Endothelial cell of umbilical vein (primary cell): ENCODE results near the gene MPL. TPM values are rescaled to one million over a fixed set of nuclear protein-coding genes. Genes with fewer than 3 reads are reported as not detected.

ENCODE experiments used
- BruUV-seq: library from RNA; stranded (reverse); fragments of 400-500 nt; replicated peaks from 2 replicates; lab custom pipeline; 2021; lab: Mats Ljungman, UMichigan
- CTCF ChIA-PET: fragments of 300-600, 350-600 bp; sonication (Branson Sonifier 250); formaldehyde crosslinking; loops from one replicate; lab custom pipeline; 2021; ENCODE audit warnings: antibody characterized with exemption, inconsistent platforms; lab: Charles Lee
- POLR2A ChIA-PET: fragments of 300-600, 350-600 bp; sonication (Branson Sonifier 250); formaldehyde crosslinking; loops from one replicate; lab custom pipeline; 2021; ENCODE audit warnings: antibody characterized with exemption, inconsistent platforms; lab: Charles Lee
- DNase-seq: peaks from one replicate; pipeline ENCODE4 v3.0.0-alpha.2; 2011; ENCODE audit warnings: low read depth, low spot score
- FAIRE-seq: peaks from 2 replicates; lab custom pipeline; 2011; peaks lifted over from hg19 to GRCh38; lab: Jason Lieb, UNC
- H2AFZ ChIP-seq: 2 replicates; pipeline ENCODE4 v1.6.0; 2012; ENCODE audit warnings: low read depth, low read length, control low read depth, inconsistent platforms
- H3K27ac ChIP-seq: 2 replicates; pipeline ENCODE4 v1.5.1; 2011; ENCODE audit warnings: low read depth, mild to moderate bottlenecking, control low read depth, low read length, moderate library complexity; ENCODE audit not compliant: insufficient read depth
- H3K27me3 ChIP-seq, 2 experiments: 2 replicates each; pipeline versions ENCODE4 v1.6.0 to v1.6.1; 2011; ENCODE audit warnings: low read length in 2 of 2, mixed read lengths in 1 of 2; ENCODE audit not compliant: control insufficient read depth in 2 of 2, insufficient read depth in 2 of 2
- H3K36me3 ChIP-seq, 2 experiments: 2 replicates in 1 of 2; 3 replicates in 1 of 2; pipeline ENCODE4 v1.5.1; 2011; ENCODE audit warnings: low read length in 2 of 2, mild to moderate bottlenecking in 1 of 2, moderate library complexity in 1 of 2; ENCODE audit not compliant: control insufficient read depth in 2 of 2, insufficient read depth in 2 of 2; ENCODE audit errors: extremely low read depth in 1 of 2
- H3K4me1 ChIP-seq: 3 replicates; pipeline ENCODE4 v1.5.1; 2011; ENCODE audit warnings: mild to moderate bottlenecking, low read length; ENCODE audit not compliant: control insufficient read depth, insufficient read depth; ENCODE audit errors: extremely low read depth
- H3K4me2 ChIP-seq: 2 replicates; pipeline ENCODE4 v1.6.1; 2011; ENCODE audit warnings: low read length, control low read depth, mixed read lengths; ENCODE audit not compliant: insufficient read depth
- H3K4me3 ChIP-seq, 3 experiments: fragments of 200-600 bp in 1 of 3; sonication (generic), shearing (Covaris generic) in 1 of 3; replicated peaks in 1 of 3; 2 replicates each; pipeline ENCODE4 v1.5.1; 2011 to 2016; ENCODE audit warnings: control low read depth in 3 of 3, low read length in 3 of 3, mild to moderate bottlenecking in 2 of 3, inconsistent platforms in 1 of 3, low read depth in 1 of 3, moderate library complexity in 1 of 3; ENCODE audit not compliant: insufficient read depth in 1 of 3
- H3K79me2 ChIP-seq: 2 replicates; pipeline ENCODE4 v1.6.0; 2012; ENCODE audit warnings: low read length, inconsistent platforms; ENCODE audit not compliant: control insufficient read depth, insufficient read depth
- H3K9ac ChIP-seq: replicated peaks from 2 replicates; pipeline ENCODE3; 2011; ENCODE audit warnings: low read length, control low read depth; ENCODE audit not compliant: insufficient read depth; ENCODE audit errors: extremely low read depth
- H3K9me1 ChIP-seq: replicated peaks from 3 replicates; pipeline ENCODE4 v1.6.0; 2011; ENCODE audit warnings: mild to moderate bottlenecking, low read length; ENCODE audit not compliant: control insufficient read depth, insufficient read depth; ENCODE audit errors: extremely low read depth
- H3K9me3 ChIP-seq: replicated peaks from 2 replicates; pipeline ENCODE4 v1.5.1; 2012; ENCODE audit warnings: low read length, inconsistent platforms; ENCODE audit not compliant: control insufficient read depth, insufficient read depth
- H4K20me1 ChIP-seq: replicated peaks from 2 replicates; pipeline ENCODE3; 2011; ENCODE audit warnings: mild to moderate bottlenecking, low read length; ENCODE audit not compliant: control insufficient read depth, insufficient read depth; ENCODE audit errors: extremely low read depth
- CTCF ChIP-seq, 2 donors: IDR thresholded peaks; 1 replicate in 1 of 2; 2 replicates in 1 of 2; pipeline ENCODE4 v1.5.1; 2011; ENCODE audit warnings: low read length in 2 of 2, mild to moderate bottlenecking in 2 of 2, moderate library complexity in 2 of 2, control low read depth in 1 of 2, inconsistent platforms in 1 of 2, low read depth in 1 of 2; ENCODE audit not compliant: insufficient read depth in 1 of 2; ENCODE audit errors: extremely low read depth in 1 of 2
- EZH2 ChIP-seq: IDR thresholded peaks from 2 replicates; pipeline ENCODE4 v1.6.1; 2012; ENCODE audit warnings: borderline replicate concordance, low read depth, mild to moderate bottlenecking, moderate library complexity, low read length, inconsistent platforms; ENCODE audit not compliant: severe bottlenecking
- FOS ChIP-seq: IDR thresholded peaks from 2 replicates; pipeline ENCODE4 v1.6.1; 2011; ENCODE audit warnings: mild to moderate bottlenecking, low read length, moderate library complexity, borderline replicate concordance; ENCODE audit not compliant: insufficient read depth
- GATA2 ChIP-seq: IDR thresholded peaks from 2 replicates; pipeline ENCODE4 v1.7.0; 2011; ENCODE audit warnings: low read depth, mild to moderate bottlenecking, moderate library complexity, mixed read lengths, low read length; ENCODE audit not compliant: insufficient read length, insufficient read depth
- JUN ChIP-seq: IDR thresholded peaks from 2 replicates; pipeline ENCODE4 v1.6.1; 2011; ENCODE audit warnings: borderline replicate concordance, low read depth; ENCODE audit not compliant: insufficient read length, insufficient read depth
- MAX ChIP-seq: IDR thresholded peaks from 2 replicates; pipeline ENCODE4 v1.6.1; 2011; ENCODE audit not compliant: insufficient read depth, insufficient read length
- MYC ChIP-seq: IDR thresholded peaks from one replicate; pipeline ENCODE4 v1.6.1; 2011; ENCODE audit warnings: mild to moderate bottlenecking, low read depth, low read length
- POLR2A ChIP-seq: IDR thresholded peaks from 2 replicates; pipeline ENCODE4 v1.6.1; 2012; ENCODE audit warnings: low read depth, mild to moderate bottlenecking, control low read depth, low read length
- POLR2AphosphoS5 ChIP-seq: IDR thresholded peaks from 2 replicates; pipeline ENCODE4 v1.6.1; 2012; ENCODE audit warnings: low read depth, mild to moderate bottlenecking, control low read depth, low read length, moderate library complexity; ENCODE audit not compliant: insufficient read depth
- dilution Hi-C: fragments of 300-500 bp; cut with MboI; formaldehyde crosslinking; loops from one replicate; pipeline ENCODE4 v1.15.0; 2019; ENCODE audit warnings: low sequenced_read_pairs; ENCODE audit not compliant: extremely low pct_ligation_motif_present
- intact Hi-C: fragments of 100-400 bp; cut with micrococcal nuclease; formaldehyde crosslinking; loops from one replicate; pipeline ENCODE4 v1.10.0; 2022
- polyA plus RNA-seq, 4 experiments: library from polyadenylated mRNA; depleted of rRNA in 3 of 4; stranded (reverse) in 3 of 4; unstranded in 1 of 4; fragments of >200 nt; gene quantifications; 2 replicates each; pipeline versions ENCODE4 v1.2.1 to v1.2.3, GENCODE V29; 2011 to 2012; ENCODE audit warnings: missing spikeins in 1 of 4
- total RNA-seq: library from RNA; stranded (reverse); gene quantifications from 2 replicates; pipeline ENCODE4 v1.2.3, GENCODE V29; 2021

Gene MPL
- total and polyA plus RNA-seq, 2 donors (not counting 3 experiments of a cell fraction or from before 2014, with no cell fraction given) = 0.14 to 0.24 TPM

GRCh38 chr1:43329995-43330751, 7.4 kb upstream of the MPL start:
- Histone ChIP-seq H4K20me1 (no peaks in the 10 kb centered on the region), H3K4me1 (peaks cover 10% of the 10 kb centered on the region), H3K27ac (no peak overlapping the region), H3K9ac (no peak overlapping the region), H3K9me1 (no peaks in the 10 kb centered on the region), H3K9me3 (no peaks in the 10 kb centered on the region), H3K36me3 (no peaks in the 10 kb centered on the region), H3K4me3 (no peak overlapping the region), H3K79me2 (no peaks in the 10 kb centered on the region), H2AFZ (no peak overlapping the region), H3K4me2 (peak overlapping the region; percentile 13), H3K27me3 (no peaks in the 10 kb centered on the region)
- POLR2A ChIA-PET = interaction anchor here (2.1 kb wide), 1 partner anchor 14 kb away, joined by 5 read pairs; no protein-coding TSS in a partner anchor
- no TSS peak for BruUV-seq
- FAIRE-seq (peak; percentile 91), DNase-seq (peak; percentile 89)
- CTCF ChIA-PET = interaction anchor here (1.0 to 3.6 kb wide), 6 partner anchors 10 to 103 kb away, joined by 3 to 14 read pairs (median 6); partner anchors contain the start of gene CDC20
- intact Hi-C loops (no loop called here), dilution Hi-C loops (no loop called here)
- TF ChIP-seq POLR2AphosphoS5 (peak; percentile 47), MAX (no peak), MYC (no peak), JUN (peak; percentile 16), POLR2A (peak; percentile 39), GATA2 (peak; percentile 54), FOS (peak; percentile 75), EZH2 (no peak), CTCF (IDR thresholded peaks at IDR 0.05; ENCODE audit: extremely low read depth in 1 of 2, insufficient read depth in 1 of 2, low read depth in 1 of 2, low read length in 2 of 2) (no peak)
